ENCODE measurements around the gene CST3. TPM values are rescaled to one million over a fixed set of nuclear protein-coding genes. Genes with fewer than 3 reads are reported as not detected.

The CST3 gene
- total and polyA plus RNA-seq, 2 of the 8 experiments (the other 6 are each of a cell fraction or from before 2014, with no cell fraction given) = 53.2 to 184 TPM

DNA sequence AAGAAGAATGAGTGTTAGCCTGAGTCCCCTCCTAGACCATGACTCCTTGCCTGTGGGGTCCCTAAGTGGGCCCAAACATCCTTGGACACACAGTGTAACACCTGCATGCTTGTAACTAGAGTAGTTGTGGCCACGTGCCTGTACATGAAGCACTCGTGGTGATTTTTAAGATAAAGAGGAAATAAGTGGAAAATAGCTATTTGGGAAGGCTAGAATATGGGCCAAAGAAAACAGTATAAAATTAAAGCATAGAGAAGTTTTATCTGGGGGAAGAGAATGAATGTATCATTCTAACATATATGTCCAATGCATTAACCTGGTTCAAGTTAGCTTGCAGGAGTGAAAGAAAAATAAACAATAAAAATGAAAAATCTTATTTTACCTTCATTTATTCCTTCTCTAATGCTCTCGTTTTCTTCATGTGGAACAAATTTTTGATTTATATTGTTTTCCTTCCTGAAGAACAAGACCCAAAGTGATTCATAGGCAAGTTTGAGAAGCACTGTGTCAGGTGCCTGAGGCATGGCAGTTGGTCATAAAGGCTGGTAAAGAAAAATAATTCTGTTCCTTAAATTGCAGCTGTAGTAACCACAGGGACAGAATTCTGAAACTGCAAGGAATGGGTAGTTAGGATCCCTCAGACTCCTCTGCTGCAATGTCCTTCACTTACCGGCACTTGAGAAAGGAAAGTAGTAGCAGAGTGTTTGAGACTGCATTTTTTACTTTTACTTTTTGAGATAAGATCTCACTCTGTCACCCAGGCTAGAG is 8.5 kb upstream of the CST3 start:
- Histone ChIP-seq H3K9me3 (ENCODE audit: insufficient read depth in 2 of 2, low read depth in 1 of 2, low read length in 1 of 2) (no peaks in the 10 kb centered on the region), H4K8ac (ENCODE audit: extremely low read depth, insufficient read depth, low read length) (no peak overlapping the region), H2BK5ac (ENCODE audit: low read depth, low read length) (no peak overlapping the region), H3K23ac (ENCODE audit: insufficient read length) (no peak overlapping the region), H3K4me2 (ENCODE audit: insufficient read depth in 1 of 2, low read depth in 2 of 2, low read length in 2 of 2) (no peak overlapping the region), H3K27me3 (replicated peaks in 1 of 4; ENCODE audit: control insufficient read depth in 3 of 4, extremely low read depth in 1 of 4, insufficient read depth in 3 of 4, low read length in 3 of 4) (no peaks in the 10 kb centered on the region; a peak in 1 of 7 replicates), H3K4ac (replicated peaks; ENCODE audit: insufficient read length, low read depth, low read length) (no peak overlapping the region), H4K91ac (replicated peaks; ENCODE audit: insufficient read length, low read length) (no peak overlapping the region), H3K4me1 (replicated peaks in 1 of 4; ENCODE audit: control insufficient read depth in 3 of 4, insufficient read depth in 4 of 4, low read length in 3 of 4) (no peaks in the 10 kb centered on the region; a peak in 2 of 7 replicates), H3K36me3 (ENCODE audit: control insufficient read depth in 2 of 4, insufficient read depth in 4 of 4, low read length in 3 of 4) (no peaks in the 10 kb centered on the region), H3K4me3 (ENCODE audit: extremely low read depth in 1 of 4, insufficient read depth in 2 of 4, low read depth in 3 of 4, low read length in 4 of 4) (no peak overlapping the region), H3K23me2 (ENCODE audit: low read depth, low read length) (no peaks in the 10 kb centered on the region; the same call in 1 of the 2 replicates), H2BK20ac (ENCODE audit: low read length) (no peak overlapping the region), H3K79me1 (ENCODE audit: low read depth, low read length) (no peaks in the 10 kb centered on the region), H3K79me2 (ENCODE audit: control insufficient read depth in 1 of 2, insufficient read depth in 2 of 2, low read length in 2 of 2) (no peaks in the 10 kb centered on the region), H3K18ac (ENCODE audit: extremely low read depth, low read length) (no peak overlapping the region), H2AFZ (ENCODE audit: low read length) (no peak overlapping the region), H4K5ac (ENCODE audit: insufficient read length, low read depth, low read length) (no peak overlapping the region), H2BK120ac (replicated peaks; ENCODE audit: low read depth, low read length) (no peak overlapping the region), H2AK5ac (ENCODE audit: low read depth, low read length) (no peak overlapping the region), H2BK12ac (ENCODE audit: low read depth, low read length) (no peak overlapping the region), H3K27ac (ENCODE audit: low read depth, low read length) (no peak overlapping the region), H3K14ac (ENCODE audit: insufficient read length) (no peak overlapping the region), H2BK15ac (ENCODE audit: low read length) (no peak overlapping the region), H4K20me1 (replicated peaks in 1 of 2; ENCODE audit: control insufficient read depth in 1 of 2, insufficient read depth in 2 of 2, low read length in 2 of 2) (no peaks in the 10 kb centered on the region), H3K56ac (replicated peaks; ENCODE audit: insufficient read length, low read depth, low read length) (no peak overlapping the region), H3K9ac (replicated peaks in 1 of 4; ENCODE audit: extremely low read depth in 1 of 4, low read depth in 3 of 4, low read length in 3 of 4) (no peak overlapping the region)
- ChIA-PET POLR2A (ENCODE audit: partially characterized antibody) (no interaction called here), CTCF (ENCODE audit: partially characterized antibody) (interaction anchor here (0.9 to 1.6 kb wide), 2 partner anchors 12 to 35 kb away, joined by 3 to 4 read pairs; no protein-coding TSS in a partner anchor)
- FAIRE-seq (no peak), DNase-seq (ENCODE audit: low read depth in 1 of 2, low spot score in 2 of 2) (no peak)
- 86% methylated on average over 4 of the region's 4 CpGs; no CpG with 5 or more reads in 1 of the 2 experiments for WGBS, 2 experiments (ENCODE audit: extremely low coverage in 1 of 2, insufficient coverage in 1 of 2, insufficient read length in 1 of 2, insufficient replicate concordance in 2 of 2, low coverage in 1 of 2, low lambda C conversion rate in 2 of 2, missing lambda C conversion rate in 1 of 2)
- TF ChIP-seq CHD1 (IDR thresholded peaks at IDR 0.05; ENCODE audit: low read depth, low read length) (no peak), TAF7 (optimal IDR thresholded peaks at IDR 0.05; ENCODE audit: borderline replicate concordance, low read depth, low read length) (no peak), SIRT6 (IDR thresholded peaks at IDR 0.05; ENCODE audit: low read length) (no peak), NRF1 (IDR thresholded peaks at IDR 0.05; ENCODE audit: low read depth, low read length) (no peak), RAD21 (IDR thresholded peaks at IDR 0.05 in 1 of 2, conservative IDR thresholded peaks at IDR 0.05 in 1 of 2; ENCODE audit: low read depth in 2 of 2, low read length in 2 of 2) (no peak), HDAC6 (IDR thresholded peaks at IDR 0.05; ENCODE audit: low read depth, low read length) (no peak), SP4 (IDR thresholded peaks at IDR 0.05; ENCODE audit: low read length) (no peak), EGR1 (IDR thresholded peaks at IDR 0.05; ENCODE audit: borderline replicate concordance, low read depth, low read length) (no peak)
- TF ChIP-seq, protein P1, sequence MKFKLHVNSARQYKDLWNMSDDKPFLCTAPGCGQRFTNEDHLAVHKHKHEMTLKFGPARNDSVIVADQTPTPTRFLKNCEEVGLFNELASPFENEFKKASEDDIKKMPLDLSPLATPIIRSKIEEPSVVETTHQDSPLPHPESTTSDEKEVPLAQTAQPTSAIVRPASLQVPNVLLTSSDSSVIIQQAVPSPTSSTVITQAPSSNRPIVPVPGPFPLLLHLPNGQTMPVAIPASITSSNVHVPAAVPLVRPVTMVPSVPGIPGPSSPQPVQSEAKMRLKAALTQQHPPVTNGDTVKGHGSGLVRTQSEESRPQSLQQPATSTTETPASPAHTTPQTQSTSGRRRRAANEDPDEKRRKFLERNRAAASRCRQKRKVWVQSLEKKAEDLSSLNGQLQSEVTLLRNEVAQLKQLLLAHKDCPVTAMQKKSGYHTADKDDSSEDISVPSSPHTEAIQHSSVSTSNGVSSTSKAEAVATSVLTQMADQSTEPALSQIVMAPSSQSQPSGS (IDR thresholded peaks at IDR 0.05; ENCODE audit: low read length) = no peak
- TF ChIP-seq, protein P2, sequence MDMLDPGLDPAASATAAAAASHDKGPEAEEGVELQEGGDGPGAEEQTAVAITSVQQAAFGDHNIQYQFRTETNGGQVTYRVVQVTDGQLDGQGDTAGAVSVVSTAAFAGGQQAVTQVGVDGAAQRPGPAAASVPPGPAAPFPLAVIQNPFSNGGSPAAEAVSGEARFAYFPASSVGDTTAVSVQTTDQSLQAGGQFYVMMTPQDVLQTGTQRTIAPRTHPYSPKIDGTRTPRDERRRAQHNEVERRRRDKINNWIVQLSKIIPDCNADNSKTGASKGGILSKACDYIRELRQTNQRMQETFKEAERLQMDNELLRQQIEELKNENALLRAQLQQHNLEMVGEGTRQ (IDR thresholded peaks at IDR 0.05; ENCODE audit: low read length) = no peak

All from H1 (cell line).